WERI-Rb-1 (cell line): Measurements from ENCODE around the gene MYO1G.
A peak's percentile ranks its signal among the peaks of the same experiment; 100 is the strongest.
"Not testable (repeated sequence)": the region's sequence is repeated elsewhere in the genome, so short reads cannot be mapped to it uniquely, and the experiment has no call there.

Experiments
- DNase-seq: peaks from one replicate; pipeline ENCODE4 v3.0.0-alpha.2; 2020
- H3K27ac ChIP-seq: fragments of 250-450 bp; sonication (Bioruptor Pico); 2 replicates; pipeline ENCODE4 v1.5.1; 2020; ENCODE audit warnings: mild to moderate bottlenecking, moderate library complexity
- H3K27me3 ChIP-seq: fragments of 250-450 bp; sonication (Bioruptor Pico); 2 replicates; pipeline ENCODE4 v1.5.1; 2021; ENCODE audit warnings: mild to moderate bottlenecking, low read depth, moderate library complexity; ENCODE audit not compliant: insufficient read depth, severe bottlenecking
- H3K36me3 ChIP-seq: fragments of 250-450 bp; sonication (Bioruptor Pico); 2 replicates; pipeline ENCODE4 v1.5.1; 2020; ENCODE audit warnings: mild to moderate bottlenecking, moderate library complexity
- H3K4me3 ChIP-seq: 2 replicates; pipeline ENCODE4 v1.5.1; 2011; ENCODE audit warnings: low read depth, mild to moderate bottlenecking, control low read depth, low read length
- H3K9me3 ChIP-seq: fragments of 250-450 bp; sonication (Bioruptor Pico); 2 replicates; pipeline ENCODE4 v1.5.1; 2021; ENCODE audit warnings: mild to moderate bottlenecking, moderate library complexity; ENCODE audit not compliant: severe bottlenecking
- CTCF ChIP-seq: IDR thresholded peaks from 2 replicates; pipeline ENCODE4 v1.5.1; 2011; ENCODE audit warnings: low read depth, mild to moderate bottlenecking, control low read depth, inconsistent platforms, low read length

MYO1G gene

GRCh38 chr7:44995555-44996493, 17.0 kb upstream of the MYO1G start:
- Histone ChIP-seq H3K27ac (no peak overlapping the region), H3K9me3 (peaks cover 5% of the 10 kb centered on the region), H3K4me3 (no peak overlapping the region), H3K27me3 (no peaks in the 10 kb centered on the region), H3K36me3 (peaks cover 4% of the 10 kb centered on the region; the same call in 1 of the 2 replicates)
- DNase-seq, result no peak
- no peak for TF ChIP-seq CTCF

- Histone ChIP-seq H3K4me3 (no peak overlapping the region), H3K27me3 (no peaks in the 10 kb centered on the region), H3K36me3 (peaks cover 4% of the 10 kb centered on the region), H3K27ac (no peak overlapping the region), H3K9me3 (peaks cover 5% of the 10 kb centered on the region)
- no peak for DNase-seq
- no peak for TF ChIP-seq CTCF
These were observed 16.2 kb upstream of the MYO1G start for GRCh38 chr7:44994877-44995554.

- not testable (repeated sequence) for DNase-seq, H3K36me3 ChIP-seq, H3K4me3 ChIP-seq, H3K27me3 ChIP-seq, H3K9me3 ChIP-seq
- peak overlapping the region; percentile 80 for H3K27ac ChIP-seq
These were observed 13.4 kb upstream of the MYO1G start for GRCh38 chr7:44992004-44992795.

GRCh38 chr7:44990109-44991023, 11.6 kb upstream of the MYO1G start:
- Histone ChIP-seq H3K9me3 (peaks cover 5% of the 10 kb centered on the region), H3K27me3 (no peaks in the 10 kb centered on the region), H3K4me3 (no peak overlapping the region), H3K36me3 (peaks cover 15% of the 10 kb centered on the region), H3K27ac (peak overlapping the region; percentile 80)
- peak; percentile 61 for DNase-seq
- TF ChIP-seq CTCF, result no peak

- H3K27me3 ChIP-seq, result no peaks in the 10 kb centered on the region
- no peak for TF ChIP-seq CTCF
- peaks cover 27% of the 10 kb centered on the region for H3K36me3 ChIP-seq
- no peak for DNase-seq
- peaks cover 5% of the 10 kb centered on the region for H3K9me3 ChIP-seq
- no peak overlapping the region for H3K4me3 ChIP-seq
- no peak overlapping the region for H3K27ac ChIP-seq
These were observed 10.3 kb upstream of the MYO1G start for GRCh38 chr7:44989132-44989531.
